Astrocyte of the cerebellum (primary cell): ENCODE measurements around the gene ALKBH8.

Source experiments
- DNase-seq: peaks from one replicate; pipeline ENCODE4 v3.0.0-alpha.2; 2011; ENCODE audit warnings: low read depth
- H3K4me3 ChIP-seq: 2 replicates; pipeline ENCODE4 v1.5.1; 2011; ENCODE audit warnings: mild to moderate bottlenecking, low read depth, low read length, moderate library complexity
- in situ Hi-C: cut with HindIII; loops from 2 replicates; pipeline ENCODE4 v1.10.0; 2017; ENCODE audit warnings: low sequenced_read_pairs
- TF ChIP-seq, protein P1 (sequence below): IDR thresholded peaks from 2 replicates; pipeline ENCODE4 v1.5.1; 2012; ENCODE audit warnings: low read length, low read depth, moderate library complexity, mild to moderate bottlenecking; ENCODE audit errors: missing control alignments

ALKBH8 gene

GRCh38 chr11:107564877-107565218 is 687 bp downstream of the ALKBH8 start:
- TF ChIP-seq, protein P1, sequence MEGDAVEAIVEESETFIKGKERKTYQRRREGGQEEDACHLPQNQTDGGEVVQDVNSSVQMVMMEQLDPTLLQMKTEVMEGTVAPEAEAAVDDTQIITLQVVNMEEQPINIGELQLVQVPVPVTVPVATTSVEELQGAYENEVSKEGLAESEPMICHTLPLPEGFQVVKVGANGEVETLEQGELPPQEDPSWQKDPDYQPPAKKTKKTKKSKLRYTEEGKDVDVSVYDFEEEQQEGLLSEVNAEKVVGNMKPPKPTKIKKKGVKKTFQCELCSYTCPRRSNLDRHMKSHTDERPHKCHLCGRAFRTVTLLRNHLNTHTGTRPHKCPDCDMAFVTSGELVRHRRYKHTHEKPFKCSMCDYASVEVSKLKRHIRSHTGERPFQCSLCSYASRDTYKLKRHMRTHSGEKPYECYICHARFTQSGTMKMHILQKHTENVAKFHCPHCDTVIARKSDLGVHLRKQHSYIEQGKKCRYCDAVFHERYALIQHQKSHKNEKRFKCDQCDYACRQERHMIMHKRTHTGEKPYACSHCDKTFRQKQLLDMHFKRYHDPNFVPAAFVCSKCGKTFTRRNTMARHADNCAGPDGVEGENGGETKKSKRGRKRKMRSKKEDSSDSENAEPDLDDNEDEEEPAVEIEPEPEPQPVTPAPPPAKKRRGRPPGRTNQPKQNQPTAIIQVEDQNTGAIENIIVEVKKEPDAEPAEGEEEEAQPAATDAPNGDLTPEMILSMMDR, result no peak
- no peak for DNase-seq
- in situ Hi-C loops, result no loop called here
- H3K4me3 ChIP-seq, result peak overlapping the region; percentile 57

- in situ Hi-C loops, result no loop called here
- TF ChIP-seq, protein P1, result peak; percentile 70
- peak; percentile 28 for DNase-seq
- no peak overlapping the region for H3K4me3 ChIP-seq
Observed at GRCh38 chr11:107563702-107564101, 1.8 kb downstream of the ALKBH8 start.

DNA sequence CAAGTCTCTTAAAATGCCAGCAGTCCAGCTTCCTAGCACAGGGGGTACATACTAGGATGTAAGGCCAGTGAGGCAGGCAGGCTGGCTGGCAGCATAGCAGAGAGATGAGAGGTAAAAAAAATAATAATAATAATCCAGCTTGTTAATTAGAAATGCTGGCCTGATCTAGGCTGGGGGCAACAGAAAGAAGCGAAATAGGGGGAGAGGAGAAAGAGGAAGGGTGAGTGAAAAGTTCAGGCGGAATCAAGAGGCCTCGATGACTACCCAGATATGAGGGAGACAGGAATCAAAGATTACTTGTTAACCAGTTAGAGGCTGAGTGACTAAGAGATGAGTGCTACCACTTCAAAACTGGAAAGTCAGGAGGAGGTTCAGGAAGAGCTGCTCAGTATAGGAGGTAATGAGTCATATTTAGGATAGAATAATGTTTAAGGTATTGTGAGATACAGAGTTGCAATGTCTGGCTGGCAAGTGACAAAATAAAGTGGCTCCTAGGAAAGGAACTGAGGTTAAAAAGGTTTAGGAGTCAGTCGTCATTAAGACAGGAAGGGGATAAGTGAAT is 2.8 kb downstream of the ALKBH8 start:
- in situ Hi-C loops, result no loop called here
- DNase-seq, result peak; percentile 18
- TF ChIP-seq, protein P1, result no peak
- no peak overlapping the region for H3K4me3 ChIP-seq

DNA sequence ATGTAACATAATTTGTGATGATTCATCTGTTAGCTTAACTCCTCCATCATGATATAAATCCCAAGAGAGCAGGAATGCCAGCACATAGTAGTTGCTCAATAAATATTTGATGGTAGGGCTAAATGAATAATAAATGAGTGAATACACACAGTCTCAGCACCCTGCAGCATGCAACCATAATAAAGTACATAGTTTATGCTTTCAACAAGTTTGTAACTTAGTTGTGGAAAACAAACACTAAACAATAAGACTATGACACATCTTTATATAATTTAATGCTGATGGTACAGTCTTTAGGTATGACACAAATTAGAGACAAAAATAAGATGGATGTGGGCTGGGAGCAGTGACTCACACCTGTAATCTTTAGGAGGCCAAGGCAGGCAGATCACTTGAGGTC is 3.8 kb downstream of the ALKBH8 start:
- TF ChIP-seq, protein P1, result no peak
- DNase-seq, result no peak
- H3K4me3 ChIP-seq, result no peak overlapping the region
- in situ Hi-C loops, result no loop called here

- DNase-seq, result no peak
- TF ChIP-seq, protein P1, result no peak
- no peak overlapping the region for H3K4me3 ChIP-seq
- in situ Hi-C loops, result no loop called here
Observed at GRCh38 chr11:107550304-107550703, 15.2 kb downstream of the ALKBH8 start.

- TF ChIP-seq, protein P1, result no peak
- in situ Hi-C loops, result no loop called here
- no peak for DNase-seq
- H3K4me3 ChIP-seq, result no peak overlapping the region
Observed at GRCh38 chr11:107549954-107550285, 15.6 kb downstream of the ALKBH8 start.
